ENCODE results near the gene BARHL2.

DNA sequence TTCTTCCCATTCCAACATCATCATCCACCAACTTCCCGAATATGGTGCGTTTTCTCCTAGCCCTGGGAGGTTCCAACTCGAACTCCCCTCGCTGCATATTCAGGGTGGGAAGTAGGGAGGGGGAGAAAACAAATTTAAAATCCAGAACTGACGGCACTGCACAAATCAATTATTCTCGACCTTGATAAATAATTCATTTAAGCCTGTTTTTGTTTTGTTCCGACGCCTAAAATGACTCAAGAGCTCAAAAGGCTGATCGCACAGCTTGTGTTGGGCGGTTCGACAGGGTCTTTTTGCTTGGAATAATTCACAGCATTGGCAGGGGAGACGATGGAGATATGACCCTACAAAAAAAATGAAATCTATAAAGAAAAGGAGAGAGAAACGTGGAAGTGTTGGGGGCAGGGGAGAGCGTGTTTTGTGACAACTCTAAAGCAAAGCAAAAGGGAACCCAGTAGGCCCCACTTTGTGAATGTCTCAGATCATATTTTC is 3.1 kb upstream of the BARHL2 start:
- TF ChIP-seq EZH2 (IDR thresholded peaks at IDR 0.05; ENCODE audit: low read length) (no peak), CTCF (optimal IDR thresholded peaks at IDR 0.05 in 1 of 3, IDR thresholded peaks at IDR 0.05 in 1 of 3, conservative IDR thresholded peaks at IDR 0.05 in 1 of 3; ENCODE audit: extremely low read depth in 1 of 3, insufficient read depth in 2 of 3, low read length in 3 of 3) (no peak)

Data from keratinocyte (primary cell).